ENCODE measurements around the gene TXN2.
"Not testable (repeated sequence)": the region's sequence is repeated elsewhere in the genome, so short reads cannot be mapped to it uniquely, and the experiment has no call there.

The TXN2 gene

GRCh38 chr22:36481393-36482168, at the start of gene TXN2:
Gene TXN2 (minus strand): TSS chr22:36481640. CDS start chr22:36480837, 803 bp downstream.
- no peak for TF ChIP-seq CTCF (IDR thresholded peaks at IDR 0.05; ENCODE audit: unreplicated experiment in 3 of 3)
- Mint-ChIP-seq H3K27ac (peak within 1 kb of the TSS; percentile 93 to 97 (median 95)), H3K9me3 (no peaks in the 10 kb centered on the region), H3K4me3 (peak within 1 kb of the TSS; percentile 93 to 98 (median 97)), H3K4me1 (peaks cover 12% of the 10 kb centered on the region), H3K27me3 (ENCODE audit: low read depth) (no peaks in the 10 kb centered on the region), H3K36me3 (ENCODE audit: low read depth) (peaks cover 25% of the 10 kb centered on the region)

- peaks cover 11% of the 10 kb centered on the region for H3K4me1 Mint-ChIP-seq
- peak within 1 kb of the TSS; percentile 94 to 97 (median 96) for H3K4me3 Mint-ChIP-seq
- TF ChIP-seq CTCF (IDR thresholded peaks at IDR 0.05; ENCODE audit: unreplicated experiment in 3 of 3): no peak
These were observed 47.6 kb upstream of the TXN2 start, which contains the start of gene EIF3D for GRCh38 chr22:36528795-36529751. Gene EIF3D (minus strand): TSS chr22:36529166. CDS start chr22:36526121, 3,045 bp downstream.

GRCh38 chr22:36528341-36528740, 46.9 kb upstream of the TXN2 start:
- peak overlapping the region; percentile 94 to 97 (median 96) for H3K4me3 Mint-ChIP-seq

More at GRCh38 chr22:36528795-36529751, 47.6 kb upstream of the TXN2 start, which contains the start of gene EIF3D:
- H3K27ac Mint-ChIP-seq: peak within 1 kb of the TSS; percentile 95 to 99 (median 98)
- peaks cover 4% of the 10 kb centered on the region for H3K9me3 Mint-ChIP-seq
- peaks cover 31% of the 10 kb centered on the region for H3K36me3 Mint-ChIP-seq (ENCODE audit: low read depth)
- H3K27me3 Mint-ChIP-seq (ENCODE audit: low read depth): no peaks in the 10 kb centered on the region

GRCh38 chr22:36522662-36523061, 41.2 kb upstream of the TXN2 start:
- Mint-ChIP-seq H3K27me3 (ENCODE audit: low read depth) (no peaks in the 10 kb centered on the region), H3K27ac (no peak overlapping the region), H3K36me3 (ENCODE audit: low read depth) (peaks cover 81% of the 10 kb centered on the region), H3K9me3 (no peaks in the 10 kb centered on the region), H3K4me3 (no peak overlapping the region), H3K4me1 (peaks cover 5% of the 10 kb centered on the region)
- no peak for TF ChIP-seq CTCF (IDR thresholded peaks at IDR 0.05; ENCODE audit: unreplicated experiment in 3 of 3)

More at GRCh38 chr22:36528341-36528740, 46.9 kb upstream of the TXN2 start:
- Mint-ChIP-seq H3K27me3 (ENCODE audit: low read depth) (no peaks in the 10 kb centered on the region), H3K36me3 (ENCODE audit: low read depth) (peaks cover 38% of the 10 kb centered on the region), H3K4me1 (peaks cover 11% of the 10 kb centered on the region), H3K27ac (peak overlapping the region; percentile 95 to 99 (median 98)), H3K9me3 (peaks cover 3% of the 10 kb centered on the region)
- TF ChIP-seq CTCF (IDR thresholded peaks at IDR 0.05; ENCODE audit: unreplicated experiment in 3 of 3): no peak

GRCh38 chr22:36520423-36520822, 39.0 kb upstream of the TXN2 start:
- H3K4me3 Mint-ChIP-seq: no peak overlapping the region
- no peak overlapping the region for H3K27ac Mint-ChIP-seq
- H3K36me3 Mint-ChIP-seq (ENCODE audit: low read depth): peaks cover 84% of the 10 kb centered on the region
- TF ChIP-seq CTCF (IDR thresholded peaks at IDR 0.05; ENCODE audit: unreplicated experiment in 3 of 3): no peak
- H3K9me3 Mint-ChIP-seq: no peaks in the 10 kb centered on the region
- H3K27me3 Mint-ChIP-seq (ENCODE audit: low read depth): no peaks in the 10 kb centered on the region
- no peaks in the 10 kb centered on the region for H3K4me1 Mint-ChIP-seq

DNA sequence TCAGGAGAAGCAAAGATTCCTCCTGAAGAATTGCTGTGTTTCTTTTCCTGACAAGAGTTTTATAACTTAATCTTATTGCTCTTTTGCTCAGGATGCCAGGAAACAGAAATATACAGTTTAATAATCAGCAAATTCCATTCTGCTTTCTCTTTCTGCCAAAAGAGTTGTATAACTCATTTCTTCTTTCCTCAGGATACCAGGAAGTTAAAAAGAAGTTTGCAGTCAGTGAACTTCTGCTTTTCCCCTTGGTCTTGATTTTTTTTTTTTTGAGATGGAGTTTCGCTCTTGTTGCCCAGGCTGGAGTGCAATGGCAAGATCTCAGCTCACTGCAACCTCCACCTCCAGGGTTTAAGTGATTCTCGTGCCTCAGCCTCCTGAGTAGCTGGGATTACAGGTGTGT, 38.5 kb upstream of the TXN2 start:
- not testable (repeated sequence) for H3K9me3 Mint-ChIP-seq; H3K27me3 Mint-ChIP-seq (ENCODE audit: low read depth); H3K4me1 Mint-ChIP-seq; H3K27ac Mint-ChIP-seq; H3K4me3 Mint-ChIP-seq
- H3K36me3 Mint-ChIP-seq (ENCODE audit: low read depth): peaks cover 85% of the 10 kb centered on the region

All from nephron (organoid).